Ishikawa (cell line): ENCODE measurements around the gene TBC1D32.

Experiments
- EGR1 ChIP-seq: IDR thresholded peaks from 2 replicates; pipeline ENCODE4 v1.6.1; 2012
- EP300 ChIP-seq: IDR thresholded peaks from 2 replicates; pipeline ENCODE4 v1.6.1; 2012; ENCODE audit warnings: borderline replicate concordance
- FOXM1 ChIP-seq: IDR thresholded peaks from 2 replicates; pipeline ENCODE4 v1.6.1; 2012; ENCODE audit warnings: low read depth, borderline replicate concordance
- MAX ChIP-seq: IDR thresholded peaks from 2 replicates; pipeline ENCODE4 v1.6.1; 2012
- YY1 ChIP-seq: IDR thresholded peaks from 2 replicates; pipeline ENCODE4 v1.6.1; 2012; ENCODE audit warnings: low read depth

GRCh38 chr6:121349596-121349995 lies 15.3 kb upstream of the TBC1D32 start:
- TF ChIP-seq YY1 = no peak
- no peak for TF ChIP-seq EGR1
- no peak for TF ChIP-seq FOXM1
- no peak for TF ChIP-seq MAX
- no peak for TF ChIP-seq EP300
